GM12872 (cell line): ENCODE measurements around the gene COL6A2.

Experiments used
- TF ChIP-seq, protein P1 (sequence below): IDR thresholded peaks from 3 replicates; pipeline ENCODE4 v1.5.1; 2011; ENCODE audit warnings: low read depth, mild to moderate bottlenecking, low read length, moderate library complexity; ENCODE audit not compliant: insufficient read depth

COL6A2 gene

DNA sequence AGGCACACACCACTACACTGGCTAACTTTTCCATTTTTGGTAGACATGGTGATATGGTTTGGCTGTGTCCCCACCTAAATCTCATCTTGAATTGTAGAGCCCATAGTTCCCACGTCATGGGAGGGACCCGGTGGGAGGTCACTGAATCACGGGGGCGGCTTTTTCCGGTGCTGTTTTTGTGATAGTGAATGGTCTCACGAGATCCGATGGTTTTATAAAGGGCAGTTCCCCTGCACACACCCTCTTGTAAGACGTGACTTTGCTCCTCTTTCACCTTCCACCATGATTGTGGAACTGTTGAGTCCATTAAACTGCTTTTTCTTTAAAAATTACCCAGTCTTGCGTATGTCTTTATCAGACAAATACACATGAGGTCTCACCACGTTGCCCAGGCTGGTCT is 58.8 kb downstream of the COL6A2 start:
- TF ChIP-seq, protein P1, sequence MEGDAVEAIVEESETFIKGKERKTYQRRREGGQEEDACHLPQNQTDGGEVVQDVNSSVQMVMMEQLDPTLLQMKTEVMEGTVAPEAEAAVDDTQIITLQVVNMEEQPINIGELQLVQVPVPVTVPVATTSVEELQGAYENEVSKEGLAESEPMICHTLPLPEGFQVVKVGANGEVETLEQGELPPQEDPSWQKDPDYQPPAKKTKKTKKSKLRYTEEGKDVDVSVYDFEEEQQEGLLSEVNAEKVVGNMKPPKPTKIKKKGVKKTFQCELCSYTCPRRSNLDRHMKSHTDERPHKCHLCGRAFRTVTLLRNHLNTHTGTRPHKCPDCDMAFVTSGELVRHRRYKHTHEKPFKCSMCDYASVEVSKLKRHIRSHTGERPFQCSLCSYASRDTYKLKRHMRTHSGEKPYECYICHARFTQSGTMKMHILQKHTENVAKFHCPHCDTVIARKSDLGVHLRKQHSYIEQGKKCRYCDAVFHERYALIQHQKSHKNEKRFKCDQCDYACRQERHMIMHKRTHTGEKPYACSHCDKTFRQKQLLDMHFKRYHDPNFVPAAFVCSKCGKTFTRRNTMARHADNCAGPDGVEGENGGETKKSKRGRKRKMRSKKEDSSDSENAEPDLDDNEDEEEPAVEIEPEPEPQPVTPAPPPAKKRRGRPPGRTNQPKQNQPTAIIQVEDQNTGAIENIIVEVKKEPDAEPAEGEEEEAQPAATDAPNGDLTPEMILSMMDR, result no peak

DNA sequence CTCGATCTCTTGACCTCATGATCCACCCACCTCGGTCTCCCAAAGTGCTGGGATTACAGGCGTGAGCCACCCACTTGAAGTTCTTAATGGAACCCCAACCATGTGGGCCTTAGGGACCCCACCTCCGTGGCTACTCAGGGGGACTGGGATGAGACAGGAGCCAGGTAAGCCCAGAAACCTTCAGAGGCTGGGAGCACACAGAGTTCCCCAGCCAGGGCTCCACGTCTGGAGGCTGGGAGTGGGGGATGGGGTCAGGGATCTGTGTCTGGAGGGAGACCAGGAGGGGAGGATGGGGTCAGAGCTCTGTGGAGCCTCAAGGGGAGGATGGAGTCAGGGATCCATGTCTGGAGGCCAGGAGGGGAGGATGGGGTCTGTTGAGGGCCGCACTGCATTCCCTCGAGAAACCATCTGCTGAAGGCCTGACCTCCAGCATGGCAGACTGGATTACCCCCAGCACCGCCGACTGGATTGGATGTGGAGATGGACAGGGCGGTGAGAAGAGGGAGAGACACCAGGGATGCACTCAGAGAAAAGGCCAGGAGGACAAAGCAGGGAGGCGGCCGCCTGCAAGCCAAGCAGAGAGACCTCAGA is 59.6 kb downstream of the COL6A2 start:
- TF ChIP-seq, protein P1, result no peak

DNA sequence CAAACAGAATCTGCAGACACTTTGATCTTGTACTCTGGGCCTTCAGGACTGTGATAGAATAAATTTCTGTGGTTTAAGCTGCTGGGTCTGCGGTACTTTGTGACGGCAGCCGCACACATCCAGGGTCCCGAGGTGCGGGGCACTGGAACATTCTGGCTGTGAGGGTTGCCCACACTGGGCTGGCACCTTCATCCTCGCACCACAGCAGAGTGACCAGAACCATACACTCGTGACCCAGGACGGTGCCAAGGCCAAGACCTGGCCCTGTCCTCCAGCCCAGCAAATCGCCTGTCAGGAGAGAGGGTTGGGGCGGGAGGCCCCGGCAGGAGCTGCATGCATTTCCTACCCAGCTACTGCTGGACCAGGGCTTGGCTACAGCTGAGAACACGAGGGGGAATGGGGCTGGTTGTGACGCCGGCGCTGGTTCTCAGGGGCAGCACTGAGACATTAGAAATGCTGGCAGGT is 60.1 kb downstream of the COL6A2 start:
- TF ChIP-seq, protein P1, result no peak

DNA sequence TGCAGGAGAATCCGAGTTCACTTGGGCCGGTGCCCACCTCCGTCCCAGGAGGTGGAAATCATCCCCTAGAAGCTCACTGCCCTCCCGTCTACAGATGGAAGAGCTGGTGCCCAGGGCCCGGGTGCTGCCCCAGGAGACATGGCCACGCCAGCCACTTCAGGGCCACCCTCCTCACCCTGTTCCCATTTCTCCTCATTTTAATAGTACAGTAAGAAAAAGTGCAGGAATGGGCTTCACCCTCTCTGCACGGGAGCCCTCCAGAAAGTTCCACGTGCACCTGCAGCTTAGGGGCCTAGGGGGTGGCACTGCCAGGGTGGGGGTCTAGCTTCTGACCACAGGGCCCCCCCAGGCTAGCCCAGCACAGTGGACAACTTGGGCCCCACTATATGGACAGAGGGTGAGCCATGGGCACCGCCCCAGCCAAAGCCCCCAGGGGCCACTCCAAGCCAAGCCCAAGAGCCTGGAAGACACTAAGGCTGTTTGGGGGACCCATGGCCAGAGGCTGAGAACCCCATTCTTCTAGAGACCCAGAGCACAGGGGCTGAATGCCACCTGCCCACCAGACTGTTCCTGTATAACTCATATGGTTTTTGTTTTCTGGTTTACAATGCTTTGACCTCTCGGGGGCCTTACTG is 60.9 kb downstream of the COL6A2 start:
- TF ChIP-seq, protein P1, result no peak

DNA sequence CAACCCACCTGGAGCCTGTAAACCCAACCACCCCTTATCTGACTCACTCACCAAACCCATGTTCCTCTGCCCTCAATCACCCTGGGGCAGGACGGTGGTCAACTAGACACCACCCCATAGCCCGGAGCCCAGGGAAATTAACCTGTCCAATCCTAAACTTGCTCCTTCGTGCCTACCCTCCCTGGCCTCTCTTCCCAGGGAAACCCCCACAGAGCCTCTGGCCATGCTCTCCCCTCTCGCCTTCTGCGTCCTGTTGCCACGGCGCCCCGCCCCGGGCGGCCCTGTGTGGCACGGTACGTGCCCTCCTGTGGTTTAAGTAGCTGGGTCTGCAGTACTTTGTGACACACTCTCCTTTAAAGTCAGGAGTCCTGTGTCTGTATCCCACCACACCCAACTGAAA is 61.5 kb downstream of the COL6A2 start:
- TF ChIP-seq, protein P1, result no peak

DNA sequence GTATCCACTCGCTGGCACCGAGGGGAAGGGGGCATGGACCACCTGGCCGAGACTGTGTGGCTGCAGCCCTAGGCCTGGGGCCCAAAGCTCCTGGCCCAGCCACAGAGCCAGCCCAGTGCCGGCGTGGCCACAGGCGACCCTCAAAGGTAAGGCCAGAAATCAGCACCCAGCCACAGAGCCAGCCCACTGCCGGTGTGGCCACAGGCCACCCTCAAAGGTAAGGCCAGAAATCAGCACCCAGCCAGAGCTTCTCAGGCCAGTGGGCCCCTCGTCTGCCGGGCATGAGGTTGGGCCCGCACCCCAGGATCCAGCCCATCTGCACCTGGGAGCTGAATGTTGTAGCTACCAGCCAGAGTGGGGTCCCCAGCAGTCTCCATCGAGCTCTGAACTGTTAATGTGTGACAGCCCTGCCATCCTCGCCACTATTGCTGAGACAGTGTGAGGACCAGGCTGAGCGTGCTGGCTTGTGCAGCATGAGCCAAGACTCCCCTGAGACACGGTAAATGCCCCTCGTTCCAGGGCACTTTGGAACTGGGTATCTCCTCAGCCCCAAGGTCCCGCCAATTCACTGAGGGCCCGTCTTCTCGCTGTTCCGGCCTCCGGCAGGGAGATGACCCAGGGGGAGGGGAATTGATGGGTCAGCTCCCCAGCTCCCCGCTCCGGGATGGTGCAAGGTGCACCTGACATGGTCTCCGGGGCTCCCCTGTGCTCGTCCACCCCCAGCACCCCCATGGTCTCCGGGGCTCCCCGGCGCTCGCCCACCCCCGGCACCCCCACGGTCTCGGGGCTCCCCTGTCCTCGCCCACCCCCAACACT is 62.1 kb downstream of the COL6A2 start:
- TF ChIP-seq, protein P1, result no peak

DNA sequence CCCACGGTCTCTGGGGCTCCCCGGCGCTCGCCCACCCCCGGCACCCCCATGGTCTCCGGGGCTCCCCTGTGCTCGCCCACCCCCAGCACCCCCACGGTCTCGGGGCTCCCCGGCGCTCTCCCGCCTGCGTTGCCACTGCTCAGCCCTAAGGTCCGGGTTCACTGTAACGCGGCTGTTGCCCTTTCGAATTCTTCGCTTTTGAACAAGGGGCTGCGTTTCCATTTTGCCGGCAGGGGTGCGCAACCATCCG is 62.7 kb downstream of the COL6A2 start:
- TF ChIP-seq, protein P1, result no peak
